CD14-positive monocyte (primary cell): ENCODE measurements around the gene TRPV3. TPM values are rescaled to one million over a fixed set of nuclear protein-coding genes. Genes with fewer than 3 reads are reported as not detected.

Experiments used
- DNase-seq, 3 donors: peaks; one replicate each; pipeline ENCODE4 v3.0.0-alpha.2; 2011 to 2022
- H2AFZ ChIP-seq: 2 replicates; pipeline ENCODE4 v1.6.0; 2012; ENCODE audit warnings: mild to moderate bottlenecking, low read depth, low read length, inconsistent platforms; ENCODE audit not compliant: insufficient read depth, poor library complexity, severe bottlenecking
- H3K27ac ChIP-seq, 2 donors: 1 replicate in 1 of 2; 2 replicates in 1 of 2; pipeline ENCODE4 v1.5.1; 2012 to 2013; ENCODE audit warnings: low read length in 2 of 2, control low read depth in 1 of 2, inconsistent platforms in 1 of 2, low read depth in 1 of 2, mild to moderate bottlenecking in 1 of 2
- H3K27me3 ChIP-seq, 2 donors: one replicate each; pipeline versions ENCODE4 v1.6.0 to v1.6.1; 2011 to 2013; ENCODE audit warnings: low read length in 2 of 2; ENCODE audit not compliant: control insufficient read depth in 2 of 2, insufficient read depth in 2 of 2
- H3K36me3 ChIP-seq, 2 donors: replicated peaks in 1 of 2; 1 replicate in 1 of 2; 2 replicates in 1 of 2; pipeline versions ENCODE4 v1.5.1 to v1.6.1; 2012 to 2013; ENCODE audit warnings: low read length in 2 of 2, control low read depth in 1 of 2, inconsistent platforms in 1 of 2, mild to moderate bottlenecking in 1 of 2; ENCODE audit not compliant: insufficient read depth in 2 of 2, control insufficient read depth in 1 of 2
- H3K4me1 ChIP-seq, 2 donors: 1 replicate in 1 of 2; 2 replicates in 1 of 2; pipeline versions ENCODE4 v1.5.1 to v1.6.1; 2012 to 2013; ENCODE audit warnings: low read length in 2 of 2, control low read depth in 1 of 2, inconsistent platforms in 1 of 2, mild to moderate bottlenecking in 1 of 2, moderate library complexity in 1 of 2; ENCODE audit not compliant: insufficient read depth in 2 of 2, control insufficient read depth in 1 of 2
- H3K4me2 ChIP-seq: replicated peaks from 2 replicates; pipeline ENCODE3; 2012; ENCODE audit warnings: low read length, moderate library complexity, mild to moderate bottlenecking; ENCODE audit not compliant: poor library complexity, severe bottlenecking; ENCODE audit errors: extremely low read depth
- H3K4me3 ChIP-seq, 3 experiments: fragments of 200-600 bp in 1 of 3; sonication (generic) in 1 of 3; replicated peaks in 1 of 3; 1 replicate in 2 of 3; 2 replicates in 1 of 3; pipeline ENCODE4 v1.5.1; 2011 to 2013; ENCODE audit warnings: low read length in 3 of 3, mild to moderate bottlenecking in 3 of 3, control low read depth in 2 of 3, low read depth in 2 of 3, inconsistent platforms in 1 of 3, moderate library complexity in 1 of 3
- H3K79me2 ChIP-seq: 2 replicates; pipeline ENCODE4 v1.6.0; 2012; ENCODE audit warnings: mild to moderate bottlenecking, control low read depth, inconsistent platforms, low read length, moderate library complexity; ENCODE audit not compliant: insufficient read depth
- H3K9ac ChIP-seq: 2 replicates; pipeline ENCODE4 v1.6.0; 2017; ENCODE audit warnings: low read length, mild to moderate bottlenecking; ENCODE audit not compliant: insufficient read depth, poor library complexity, severe bottlenecking
- H3K9me3 ChIP-seq, 2 donors: replicated peaks in 1 of 2; 1 replicate in 1 of 2; 2 replicates in 1 of 2; pipeline versions ENCODE4 v1.5.1 to v1.6.1; 2012 to 2013; ENCODE audit warnings: low read length in 2 of 2, control low read depth in 1 of 2; ENCODE audit not compliant: control insufficient read depth in 1 of 2, insufficient read depth in 1 of 2
- H4K20me1 ChIP-seq: 2 replicates; pipeline ENCODE4 v1.6.0; 2012; ENCODE audit warnings: mild to moderate bottlenecking, low read length, control low read depth, moderate library complexity; ENCODE audit not compliant: insufficient read depth
- H3K27ac Mint-ChIP-seq, 7 donors: one replicate each; pipeline ENCODE4 v1.8.0; 2020; ENCODE audit warnings: mild to moderate bottlenecking in 7 of 7, mixed read lengths in 7 of 7, moderate library complexity in 6 of 7, inconsistent platforms in 2 of 7
- H3K27me3 Mint-ChIP-seq, 3 donors: one replicate each; pipeline ENCODE4 v1.8.0; 2021 to 2022; ENCODE audit warnings: low read depth in 3 of 3, mild to moderate bottlenecking in 3 of 3, mixed read lengths in 3 of 3, moderate library complexity in 3 of 3, inconsistent platforms in 1 of 3
- H3K36me3 Mint-ChIP-seq, 2 donors: one replicate each; pipeline ENCODE4 v1.8.0; 2020; ENCODE audit warnings: mixed read lengths in 2 of 2, inconsistent platforms in 1 of 2, mild to moderate bottlenecking in 1 of 2
- H3K4me1 Mint-ChIP-seq: one replicate; pipeline ENCODE4 v1.8.0; 2020; ENCODE audit warnings: mild to moderate bottlenecking, mixed read lengths
- H3K4me3 Mint-ChIP-seq, 2 donors: one replicate each; pipeline ENCODE4 v1.8.0; 2020; ENCODE audit warnings: mild to moderate bottlenecking in 2 of 2, mixed read lengths in 2 of 2, moderate library complexity in 1 of 2
- H3K9me3 Mint-ChIP-seq, 7 donors: one replicate each; pipeline ENCODE4 v1.8.0; 2020 to 2022; ENCODE audit warnings: mixed read lengths in 7 of 7, mild to moderate bottlenecking in 6 of 7, moderate library complexity in 6 of 7, inconsistent platforms in 2 of 7
- CTCF ChIP-seq: fragments of 200-600 bp; IDR thresholded peaks from one replicate; pipeline ENCODE4 v1.8.0; 2022; ENCODE audit warnings: antibody characterized with exemption, mild to moderate bottlenecking
- WGBS: methylation state at CpG from one replicate; pipeline ENCODE4 v1.1.5; 2013; ENCODE audit warnings: missing lambda C conversion rate; ENCODE audit not compliant: insufficient coverage; 5-methylcytosine and 5-hydroxymethylcytosine counted together
- intact Hi-C, 2 donors: fragments of 100-400 bp; cut with micrococcal nuclease; formaldehyde crosslinking; loops; one replicate each; pipeline versions ENCODE4 v1.15.0 to v1.15.1; 2023
- polyA plus RNA-seq, 3 donors: library from polyadenylated mRNA; depleted of rRNA in 1 of 3; unstranded in 2 of 3; stranded (reverse) in 1 of 3; fragments of 300-500 nt in 2 of 3; fragments of >200 nt in 1 of 3; fragmentation: Illumina TruSeq in 2 of 3; gene quantifications; 1 replicate in 2 of 3; 2 replicates in 1 of 3; pipeline ENCODE4 v1.2.3, GENCODE V29; 2012 to 2021

The TRPV3 gene
- polyA plus RNA-seq, 3 donors: 0.01 TPM; not detected in 2

- H3K79me2 ChIP-seq: no peaks in the 10 kb centered on the region
- intact Hi-C loops: no loop called here
- no peaks in the 10 kb centered on the region for H4K20me1 ChIP-seq
- no peaks in the 10 kb centered on the region for H3K36me3 ChIP-seq
- no peaks in the 10 kb centered on the region for H3K27me3 ChIP-seq
- DNase-seq: no peak
- H3K36me3 Mint-ChIP-seq: no peaks in the 10 kb centered on the region
- H3K4me1 ChIP-seq: no peaks in the 10 kb centered on the region
- H3K4me1 Mint-ChIP-seq: no peaks in the 10 kb centered on the region
- no peaks in the 10 kb centered on the region for H3K9me3 ChIP-seq
- no peak overlapping the region for H3K27ac Mint-ChIP-seq
- H3K9ac ChIP-seq: no peak overlapping the region
- H3K4me3 Mint-ChIP-seq: no peak overlapping the region
- H3K9me3 Mint-ChIP-seq: peaks cover 0 to 3% (median 0%) of the 10 kb centered on the region in 7 donors
- H2AFZ ChIP-seq: no peak overlapping the region
- H3K4me2 ChIP-seq: no peak overlapping the region
- TF ChIP-seq CTCF: no peak
- no peak overlapping the region for H3K4me3 ChIP-seq
- H3K27me3 Mint-ChIP-seq: peaks cover 2 to 10% (median 9%) of the 10 kb centered on the region in 3 donors
- 70% methylated on average over 7 of the region's 11 CpGs for WGBS
- H3K27ac ChIP-seq: no peak overlapping the region
These were observed 28.6 kb downstream of the TRPV3 start for GRCh38 chr17:3528880-3529511.

GRCh38 chr17:3528403-3528851 is 29.2 kb downstream of the TRPV3 start:
- no peak overlapping the region for H3K27ac Mint-ChIP-seq
- no peak overlapping the region for H3K9ac ChIP-seq
- peaks cover 0 to 2% (median 0%) of the 10 kb centered on the region in 7 donors for H3K9me3 Mint-ChIP-seq
- H3K36me3 ChIP-seq: no peaks in the 10 kb centered on the region
- WGBS: 82% methylated on average over 11 of the region's 14 CpGs
- no peaks in the 10 kb centered on the region for H3K36me3 Mint-ChIP-seq
- no peaks in the 10 kb centered on the region for H3K9me3 ChIP-seq
- no peaks in the 10 kb centered on the region for H3K27me3 ChIP-seq
- no peak overlapping the region for H3K4me3 ChIP-seq
- H4K20me1 ChIP-seq: no peaks in the 10 kb centered on the region
- H3K4me1 Mint-ChIP-seq: no peaks in the 10 kb centered on the region
- no peak overlapping the region for H2AFZ ChIP-seq
- no peak overlapping the region for H3K4me3 Mint-ChIP-seq
- no peak overlapping the region for H3K4me2 ChIP-seq
- H3K79me2 ChIP-seq: no peaks in the 10 kb centered on the region
- H3K4me1 ChIP-seq: no peaks in the 10 kb centered on the region
- H3K27ac ChIP-seq: no peak overlapping the region
- peaks cover 0 to 8% (median 6%) of the 10 kb centered on the region in 3 donors for H3K27me3 Mint-ChIP-seq
- DNase-seq: no peak
- TF ChIP-seq CTCF: no peak
- intact Hi-C loops: no loop called here
